GM19238 (cell line): ENCODE data around the gene ARL3.
"Not testable (repeated sequence)": the region's sequence is repeated elsewhere in the genome, so short reads cannot be mapped to it uniquely, and the experiment has no call there.

Experiments
- DNase-seq: peaks from one replicate; pipeline ENCODE4 v3.0.0; 2011; ENCODE audit warnings: low spot score; ENCODE audit not compliant: insufficient read length

The ARL3 gene

GRCh38 chr10:102673819-102674511 is 40.2 kb downstream of the ARL3 start:
- peak; percentile 56 for DNase-seq

GRCh38 chr10:102673236-102673818 is 40.9 kb downstream of the ARL3 start:
- DNase-seq: no peak

GRCh38 chr10:102670871-102671434 is 43.2 kb downstream of the ARL3 start:
- DNase-seq: no peak

GRCh38 chr10:102670065-102670670 is 44.0 kb downstream of the ARL3 start:
- DNase-seq: no peak

GRCh38 chr10:102669206-102670064 is 44.8 kb downstream of the ARL3 start:
- DNase-seq: no peak

- no peak for DNase-seq
These were observed 45.7 kb downstream of the ARL3 start for GRCh38 chr10:102668326-102669107.

- not testable (repeated sequence) for DNase-seq
These were observed 46.8 kb downstream of the ARL3 start for GRCh38 chr10:102667411-102667810.

GRCh38 chr10:102665904-102666509 is 48.2 kb downstream of the ARL3 start:
- DNase-seq: no peak

GRCh38 chr10:102661658-102662028 is 52.6 kb downstream of the ARL3 start:
- no peak for DNase-seq

GRCh38 chr10:102660888-102661657 is 53.1 kb downstream of the ARL3 start:
- DNase-seq: peak; percentile 90

- DNase-seq: no peak
These were observed 55.4 kb downstream of the ARL3 start for GRCh38 chr10:102658802-102659201.

GRCh38 chr10:102657984-102658724 is 56.0 kb downstream of the ARL3 start:
- no peak for DNase-seq

GRCh38 chr10:102657451-102657850 is 56.7 kb downstream of the ARL3 start:
- DNase-seq: no peak

- no peak for DNase-seq
These were observed 57.3 kb downstream of the ARL3 start for GRCh38 chr10:102656791-102657371.

GRCh38 chr10:102656026-102656425 is 58.2 kb downstream of the ARL3 start:
- DNase-seq: no peak

- no peak for DNase-seq
These were observed 59.2 kb downstream of the ARL3 start for GRCh38 chr10:102654969-102655368.

- no peak for DNase-seq
These were observed 59.6 kb downstream of the ARL3 start for GRCh38 chr10:102654566-102654965.

- no peak for DNase-seq
These were observed 61.1 kb downstream of the ARL3 start for GRCh38 chr10:102653060-102653459.
